ENCODE data around the gene HOGA1.
"Not testable (repeated sequence)": the region's sequence is repeated elsewhere in the genome, so short reads cannot be mapped to it uniquely, and the experiment has no call there.

Gene HOGA1

GRCh38 chr10:97551271-97551670, 32.9 kb upstream of the HOGA1 start:
- no peaks in the 10 kb centered on the region for H3K9me3 ChIP-seq (replicated peaks; ENCODE audit: insufficient read depth, low read length)
- no peak overlapping the region for H2AFZ ChIP-seq (ENCODE audit: low read length)
- TF ChIP-seq EZH2 (optimal IDR thresholded peaks at IDR 0.05; ENCODE audit: low read depth, low read length) (no peak), EZH2phosphoT487 (IDR thresholded peaks at IDR 0.05; ENCODE audit: low read length) (no peak), CTCF (IDR thresholded peaks at IDR 0.05; ENCODE audit: low read length) (no peak)
- no peak overlapping the region for H3K4me3 ChIP-seq (ENCODE audit: low read length)
- no peaks in the 10 kb centered on the region for H3K9me2 ChIP-seq (replicated peaks; ENCODE audit: insufficient read depth, low read length)
- H3K4me1 ChIP-seq (ENCODE audit: low read length), result peaks cover 12% of the 10 kb centered on the region
- no peaks in the 10 kb centered on the region for H3K36me3 ChIP-seq (replicated peaks; ENCODE audit: insufficient read depth, low read length)
- no peak overlapping the region for H3K27ac ChIP-seq (ENCODE audit: low read length)
- no peaks in the 10 kb centered on the region for H3F3A ChIP-seq (ENCODE audit: insufficient read depth, low read length)
- no peak overlapping the region for H3K4me2 ChIP-seq (ENCODE audit: low read depth, low read length)
- no peaks in the 10 kb centered on the region for H3K27me3 ChIP-seq (replicated peaks; ENCODE audit: insufficient read depth, low read length)
- no peak for DNase-seq
- H3K9ac ChIP-seq (ENCODE audit: low read length), result no peak overlapping the region
- H3K79me2 ChIP-seq (ENCODE audit: low read length), result no peaks in the 10 kb centered on the region
- H4K20me1 ChIP-seq (ENCODE audit: insufficient read depth, low read length), result no peaks in the 10 kb centered on the region

DNA sequence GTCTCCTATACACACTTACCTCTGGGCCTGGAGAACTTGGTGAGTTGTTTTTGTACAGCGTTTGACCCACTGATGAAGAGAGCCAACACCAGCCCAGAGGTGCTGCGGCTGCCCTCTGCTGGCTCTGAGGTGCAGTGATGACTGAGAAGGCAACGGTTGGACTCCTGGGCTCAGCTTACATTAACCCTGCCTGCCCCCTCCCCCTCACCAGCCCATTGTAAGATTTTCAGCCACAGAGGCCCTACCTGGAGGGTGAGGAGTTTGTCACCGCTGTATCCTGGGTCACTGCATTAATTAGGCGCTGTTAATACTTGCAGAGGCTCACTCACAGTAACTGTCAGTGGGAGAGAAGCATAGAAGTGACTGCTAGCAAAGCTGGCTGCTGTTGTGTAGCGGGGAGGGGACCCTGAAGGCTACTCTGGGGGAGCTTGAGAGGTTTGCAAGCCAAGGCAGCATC, 30.6 kb upstream of the HOGA1 start:
- H3K27ac ChIP-seq (ENCODE audit: low read length), result no peak overlapping the region
- no peaks in the 10 kb centered on the region for H3F3A ChIP-seq (ENCODE audit: insufficient read depth, low read length)
- H2AFZ ChIP-seq (ENCODE audit: low read length), result peak overlapping the region; percentile 53
- DNase-seq, result peak; percentile 69
- no peak overlapping the region for H3K4me2 ChIP-seq (ENCODE audit: low read depth, low read length)
- H4K20me1 ChIP-seq (ENCODE audit: insufficient read depth, low read length), result no peaks in the 10 kb centered on the region
- no peaks in the 10 kb centered on the region for H3K9me3 ChIP-seq (replicated peaks; ENCODE audit: insufficient read depth, low read length)
- H3K4me1 ChIP-seq (ENCODE audit: low read length), result peaks cover 12% of the 10 kb centered on the region
- TF ChIP-seq CTCF (IDR thresholded peaks at IDR 0.05; ENCODE audit: low read length) (peak; percentile 91), EZH2 (optimal IDR thresholded peaks at IDR 0.05; ENCODE audit: low read depth, low read length) (no peak)
- H3K9me2 ChIP-seq (replicated peaks; ENCODE audit: insufficient read depth, low read length), result no peaks in the 10 kb centered on the region
- no peak overlapping the region for H3K9ac ChIP-seq (ENCODE audit: low read length)
- H3K4me3 ChIP-seq (ENCODE audit: low read length), result no peak overlapping the region
- no peaks in the 10 kb centered on the region for H3K27me3 ChIP-seq (replicated peaks; ENCODE audit: insufficient read depth, low read length)
- no peaks in the 10 kb centered on the region for H3K79me2 ChIP-seq (ENCODE audit: low read length)
- H3K36me3 ChIP-seq (replicated peaks; ENCODE audit: insufficient read depth, low read length), result no peaks in the 10 kb centered on the region

DNA sequence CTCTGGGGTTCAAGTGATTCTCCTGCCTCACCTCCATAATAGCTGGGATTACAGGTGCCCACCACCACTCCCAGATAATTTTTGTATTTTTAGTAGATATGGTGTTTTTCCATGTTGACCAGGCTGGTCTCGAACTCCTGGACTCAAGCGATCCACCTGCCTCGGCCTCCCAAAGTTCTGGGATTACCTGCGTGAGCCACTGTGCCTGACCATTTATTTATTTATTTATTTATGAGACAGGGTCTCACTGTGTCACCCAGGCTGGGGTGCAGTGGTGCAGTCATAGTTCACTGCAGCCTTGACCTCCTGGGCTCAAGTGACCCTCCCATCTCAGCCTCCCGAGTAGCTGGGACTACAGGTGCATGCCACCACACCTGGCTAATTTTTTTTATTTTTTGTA, 29.9 kb upstream of the HOGA1 start:
- H2AFZ ChIP-seq (ENCODE audit: low read length); H3F3A ChIP-seq (ENCODE audit: insufficient read depth, low read length); H3K4me3 ChIP-seq (ENCODE audit: low read length); H3K9me3 ChIP-seq (replicated peaks; ENCODE audit: insufficient read depth, low read length); H3K79me2 ChIP-seq (ENCODE audit: low read length); H3K27me3 ChIP-seq (replicated peaks; ENCODE audit: insufficient read depth, low read length); DNase-seq; H3K36me3 ChIP-seq (replicated peaks; ENCODE audit: insufficient read depth, low read length); H3K9ac ChIP-seq (ENCODE audit: low read length); H4K20me1 ChIP-seq (ENCODE audit: insufficient read depth, low read length); H3K9me2 ChIP-seq (replicated peaks; ENCODE audit: insufficient read depth, low read length); H3K4me2 ChIP-seq (ENCODE audit: low read depth, low read length): not testable (repeated sequence)
- Histone ChIP-seq H3K4me1 (ENCODE audit: low read length) (peaks cover 12% of the 10 kb centered on the region), H3K27ac (ENCODE audit: low read length) (peak overlapping the region; percentile 52; the same call in 1 of the 2 replicates)

DNA sequence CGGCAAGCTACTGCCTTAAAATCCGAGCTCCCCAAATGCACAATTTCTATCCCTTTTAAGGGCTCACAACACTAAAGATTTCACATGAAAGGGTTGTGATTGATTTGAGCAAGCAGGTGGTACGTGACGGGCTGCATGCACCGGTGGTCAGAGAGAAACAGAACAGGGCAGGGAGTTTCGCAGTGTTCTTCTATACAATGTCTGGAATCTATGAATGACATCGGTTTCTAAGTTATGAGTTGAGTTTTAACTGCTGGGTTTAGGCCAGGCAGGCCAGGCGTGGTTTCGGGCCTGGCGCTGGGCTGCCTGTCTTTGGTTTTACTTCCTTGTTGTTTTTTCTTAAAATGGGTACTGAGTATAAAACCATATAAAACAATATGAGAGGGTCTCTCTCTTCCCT, 28.6 kb upstream of the HOGA1 start:
- Histone ChIP-seq H3K27ac (ENCODE audit: low read length) (peak overlapping the region; percentile 52; the same call in 1 of the 2 replicates), H3K4me1 (ENCODE audit: low read length) (peaks cover 12% of the 10 kb centered on the region), H3K9ac (ENCODE audit: low read length) (peak overlapping the region; percentile 3; the same call in 1 of the 2 replicates), H2AFZ (ENCODE audit: low read length) (peak overlapping the region; percentile 31; the same call in 1 of the 2 replicates), H3K4me2 (ENCODE audit: low read depth, low read length) (peak overlapping the region; percentile 15; the same call in 1 of the 2 replicates)
- not testable (repeated sequence) for H3K27me3 ChIP-seq (replicated peaks; ENCODE audit: insufficient read depth, low read length); H3F3A ChIP-seq (ENCODE audit: insufficient read depth, low read length); H3K9me3 ChIP-seq (replicated peaks; ENCODE audit: insufficient read depth, low read length); H3K79me2 ChIP-seq (ENCODE audit: low read length); H3K9me2 ChIP-seq (replicated peaks; ENCODE audit: insufficient read depth, low read length); H4K20me1 ChIP-seq (ENCODE audit: insufficient read depth, low read length); H3K4me3 ChIP-seq (ENCODE audit: low read length); H3K36me3 ChIP-seq (replicated peaks; ENCODE audit: insufficient read depth, low read length)
- peak; percentile 38 for DNase-seq

- H3K4me1 ChIP-seq (ENCODE audit: low read length); H2AFZ ChIP-seq (ENCODE audit: low read length); H3K36me3 ChIP-seq (replicated peaks; ENCODE audit: insufficient read depth, low read length); H3K79me2 ChIP-seq (ENCODE audit: low read length); H3K27me3 ChIP-seq (replicated peaks; ENCODE audit: insufficient read depth, low read length); H3K9me3 ChIP-seq (replicated peaks; ENCODE audit: insufficient read depth, low read length); H4K20me1 ChIP-seq (ENCODE audit: insufficient read depth, low read length); H3K9ac ChIP-seq (ENCODE audit: low read length); H3F3A ChIP-seq (ENCODE audit: insufficient read depth, low read length); DNase-seq; H3K4me3 ChIP-seq (ENCODE audit: low read length); H3K9me2 ChIP-seq (replicated peaks; ENCODE audit: insufficient read depth, low read length); H3K27ac ChIP-seq (ENCODE audit: low read length): not testable (repeated sequence)
- H3K4me2 ChIP-seq (ENCODE audit: low read depth, low read length), result 0 out of 2 replicates have a peak overlapping the region, but pooled peaks have one; percentile 12
Measured at GRCh38 chr10:97560731-97561381, 23.3 kb upstream of the HOGA1 start.

GRCh38 chr10:97561386-97562077, 22.7 kb upstream of the HOGA1 start:
- H3K79me2 ChIP-seq (ENCODE audit: low read length); H3K9ac ChIP-seq (ENCODE audit: low read length); H3K4me1 ChIP-seq (ENCODE audit: low read length); H3K9me3 ChIP-seq (replicated peaks; ENCODE audit: insufficient read depth, low read length); H3K27ac ChIP-seq (ENCODE audit: low read length); DNase-seq; H3F3A ChIP-seq (ENCODE audit: insufficient read depth, low read length); H3K27me3 ChIP-seq (replicated peaks; ENCODE audit: insufficient read depth, low read length); H4K20me1 ChIP-seq (ENCODE audit: insufficient read depth, low read length); H3K4me3 ChIP-seq (ENCODE audit: low read length); H3K36me3 ChIP-seq (replicated peaks; ENCODE audit: insufficient read depth, low read length); H3K9me2 ChIP-seq (replicated peaks; ENCODE audit: insufficient read depth, low read length); H2AFZ ChIP-seq (ENCODE audit: low read length); H3K4me2 ChIP-seq (ENCODE audit: low read depth, low read length): not testable (repeated sequence)
